CD4-positive, CD25-positive, alpha-beta regulatory T cell (primary cell): ENCODE results near the gene DAD1. TPM values are rescaled to one million over a fixed set of nuclear protein-coding genes. Genes with fewer than 3 reads are reported as not detected.
"Not testable (repeated sequence)": the region's sequence is repeated elsewhere in the genome, so short reads cannot be mapped to it uniquely, and the experiment has no call there.

Experiments
- ATAC-seq, 2 donors: fragments of 150-1000 bp; cut with Tn5 transposase; one replicate each; pipeline ENCODE4 v1.10.0; 2021; ENCODE audit warnings: low read depth in 2 of 2, moderate number of reproducible peaks in 2 of 2, moderate library complexity in 1 of 2
- DNase-seq, 3 donors: peaks; one replicate each; pipeline versions ENCODE4 v3.0.0 to v3.0.0-alpha.2; 2012 to 2022; ENCODE audit warnings: mixed read lengths in 1 of 3
- H3K27ac ChIP-seq: one replicate; pipeline ENCODE4 v1.7.0; 2013; ENCODE audit warnings: mild to moderate bottlenecking, low read length; ENCODE audit not compliant: insufficient read depth, poor library complexity, severe bottlenecking
- H3K27me3 ChIP-seq: one replicate; pipeline ENCODE4 v1.7.0; 2013; ENCODE audit warnings: low read length; ENCODE audit not compliant: control insufficient read depth, insufficient read depth
- H3K36me3 ChIP-seq: one replicate; pipeline ENCODE4 v1.7.0; 2013; ENCODE audit warnings: mild to moderate bottlenecking, low read length, moderate library complexity; ENCODE audit not compliant: control insufficient read depth, insufficient read depth
- H3K4me1 ChIP-seq: 2 replicates; pipeline ENCODE4 v1.7.0; 2013; ENCODE audit warnings: mild to moderate bottlenecking, low read length; ENCODE audit not compliant: insufficient read depth, control insufficient read depth, poor library complexity, severe bottlenecking
- H3K4me3 ChIP-seq: one replicate; pipeline ENCODE4 v1.7.0; 2013; ENCODE audit warnings: low read depth, mild to moderate bottlenecking, low read length, moderate library complexity
- H3K9me3 ChIP-seq, 2 experiments: 1 replicate in 1 of 2; 2 replicates in 1 of 2; pipeline ENCODE4 v1.7.0; 2013; ENCODE audit warnings: low read length in 2 of 2, mild to moderate bottlenecking in 1 of 2, moderate library complexity in 1 of 2; ENCODE audit not compliant: control insufficient read depth in 2 of 2
- H3K27ac Mint-ChIP-seq, 3 donors: one replicate each; pipeline ENCODE4 v1.8.0; 2020 to 2022; ENCODE audit warnings: mild to moderate bottlenecking in 3 of 3, mixed read lengths in 3 of 3, moderate library complexity in 2 of 3
- H3K27me3 Mint-ChIP-seq: one replicate; pipeline ENCODE4 v1.8.0; 2022; ENCODE audit warnings: mild to moderate bottlenecking, mixed read lengths
- H3K36me3 Mint-ChIP-seq: one replicate; pipeline ENCODE4 v1.8.0; 2020; ENCODE audit warnings: mixed read lengths
- H3K4me1 Mint-ChIP-seq, 4 donors: one replicate each; pipeline ENCODE4 v1.8.0; 2020 to 2022; ENCODE audit warnings: mixed read lengths in 4 of 4, mild to moderate bottlenecking in 1 of 4
- H3K4me3 Mint-ChIP-seq, 4 donors: one replicate each; pipeline ENCODE4 v1.8.0; 2020 to 2022; ENCODE audit warnings: mild to moderate bottlenecking in 4 of 4, mixed read lengths in 4 of 4, moderate library complexity in 3 of 4
- H3K9me3 Mint-ChIP-seq, 7 donors: one replicate each; pipeline ENCODE4 v1.8.0; 2020 to 2022; ENCODE audit warnings: mixed read lengths in 7 of 7, mild to moderate bottlenecking in 3 of 7, moderate library complexity in 2 of 7
- polyA plus RNA-seq, 4 donors: library from polyadenylated mRNA; unstranded; fragments of 300-500 nt; fragmentation: Illumina TruSeq; gene quantifications; one replicate each; pipeline ENCODE4 v1.2.3, GENCODE V29; 2021
- total RNA-seq: library from RNA; stranded (reverse); gene quantifications from one replicate; pipeline ENCODE4 v1.2.3, GENCODE V29; 2022

Gene DAD1
- 81.8 TPM for total RNA-seq
- polyA plus RNA-seq, result 100 to 1,000 TPM; 630 to 720 (median 697) TPM

GRCh38 chr14:22589096-22589839 lies at the start of gene DAD1:
Gene DAD1 (minus strand): TSS chr14:22589224. CDS start chr14:22589157, 67 bp downstream.
- H3K36me3 ChIP-seq, result no peaks in the 10 kb centered on the region
- DNase-seq (peak; percentile 99 to 100 (median 100)), ATAC-seq (peak; percentile 92 to 94)
- Mint-ChIP-seq H3K27ac (peak within 1 kb of the TSS; percentile 98 to 99 (median 99)), H3K4me3 (peak within 1 kb of the TSS; percentile 93 to 98 (median 96)), H3K27me3 (peaks cover 15% of the 10 kb centered on the region), H3K36me3 (peaks cover 7% of the 10 kb centered on the region), H3K4me1 (peaks cover 26 to 59% (median 31%) of the 10 kb centered on the region in 4 donors), H3K9me3 (peaks cover 0 to 1% (median 0%) of the 10 kb centered on the region in 7 donors)
- H3K27ac ChIP-seq, result peak within 1 kb of the TSS; percentile 99
- H3K4me3 ChIP-seq, result peak within 1 kb of the TSS; percentile 96
- H3K27me3 ChIP-seq, result peaks cover 3% of the 10 kb centered on the region
- H3K9me3 ChIP-seq, result no peaks in the 10 kb centered on the region
- H3K4me1 ChIP-seq, result peaks cover 49% of the 10 kb centered on the region

- not testable (repeated sequence) for H3K9me3 ChIP-seq, H3K27ac ChIP-seq, DNase-seq, H3K36me3 ChIP-seq, H3K4me1 Mint-ChIP-seq, H3K36me3 Mint-ChIP-seq, H3K27ac Mint-ChIP-seq, H3K4me3 Mint-ChIP-seq, H3K4me3 ChIP-seq, ATAC-seq, H3K9me3 Mint-ChIP-seq, H3K27me3 ChIP-seq, H3K4me1 ChIP-seq
- peaks cover 14% of the 10 kb centered on the region for H3K27me3 Mint-ChIP-seq
Measured at GRCh38 chr14:22635980-22636379, 47.0 kb upstream of the DAD1 start.

GRCh38 chr14:22634233-22634900 lies 45.3 kb upstream of the DAD1 start:
- DNase-seq, result no peak
- no peak overlapping the region for H3K4me3 Mint-ChIP-seq
- no peak overlapping the region for H3K4me3 ChIP-seq
- peaks cover 7% of the 10 kb centered on the region for H3K27me3 ChIP-seq
- no peaks in the 10 kb centered on the region for H3K9me3 ChIP-seq
- no peaks in the 10 kb centered on the region for H3K36me3 Mint-ChIP-seq
- no peaks in the 10 kb centered on the region for H3K4me1 ChIP-seq
- peak overlapping the region in 1 of 3 donors; percentile 12 for H3K27ac Mint-ChIP-seq
- no peak overlapping the region for H3K27ac ChIP-seq
- no peak for ATAC-seq
- H3K4me1 Mint-ChIP-seq, result no peaks in the 10 kb centered on the region
- H3K27me3 Mint-ChIP-seq, result peaks cover 27% of the 10 kb centered on the region
- peaks cover 0 to 15% (median 3%) of the 10 kb centered on the region in 7 donors for H3K9me3 Mint-ChIP-seq
- H3K36me3 ChIP-seq, result no peaks in the 10 kb centered on the region

- H3K36me3 Mint-ChIP-seq, result no peaks in the 10 kb centered on the region
- H3K9me3 ChIP-seq, result no peaks in the 10 kb centered on the region
- ATAC-seq (no peak), DNase-seq (no peak)
- peaks cover 15% of the 10 kb centered on the region for H3K27me3 ChIP-seq
- peaks cover 0 to 15% (median 5%) of the 10 kb centered on the region in 7 donors for H3K9me3 Mint-ChIP-seq
- peaks cover 52% of the 10 kb centered on the region for H3K27me3 Mint-ChIP-seq
- no peaks in the 10 kb centered on the region for H3K36me3 ChIP-seq
- H3K4me3 ChIP-seq, result no peak overlapping the region
- no peaks in the 10 kb centered on the region for H3K4me1 Mint-ChIP-seq
- no peaks in the 10 kb centered on the region for H3K4me1 ChIP-seq
- H3K27ac Mint-ChIP-seq, result no peak overlapping the region
- H3K27ac ChIP-seq, result no peak overlapping the region
- H3K4me3 Mint-ChIP-seq, result no peak overlapping the region
Measured at GRCh38 chr14:22630486-22630885, 41.5 kb upstream of the DAD1 start.

- DNase-seq (no peak), ATAC-seq (no peak)
- no peaks in the 10 kb centered on the region for H3K36me3 Mint-ChIP-seq
- H3K27ac Mint-ChIP-seq, result no peak overlapping the region
- Histone ChIP-seq H3K36me3 (no peaks in the 10 kb centered on the region), H3K27me3 (peaks cover 15% of the 10 kb centered on the region), H3K27ac (no peak overlapping the region), H3K9me3 (no peaks in the 10 kb centered on the region), H3K4me3 (no peak overlapping the region), H3K4me1 (no peaks in the 10 kb centered on the region)
- no peak overlapping the region for H3K4me3 Mint-ChIP-seq
- no peaks in the 10 kb centered on the region for H3K4me1 Mint-ChIP-seq
- H3K27me3 Mint-ChIP-seq, result peaks cover 52% of the 10 kb centered on the region
- H3K9me3 Mint-ChIP-seq, result peaks cover 0 to 15% (median 5%) of the 10 kb centered on the region in 7 donors
Measured at GRCh38 chr14:22630066-22630465, 41.0 kb upstream of the DAD1 start.

GRCh38 chr14:22629361-22629760 lies 40.3 kb upstream of the DAD1 start:
- peaks cover 52% of the 10 kb centered on the region for H3K27me3 Mint-ChIP-seq
- Histone ChIP-seq H3K4me1 (no peaks in the 10 kb centered on the region), H3K36me3 (no peaks in the 10 kb centered on the region), H3K27ac (no peak overlapping the region), H3K4me3 (no peak overlapping the region), H3K27me3 (peaks cover 15% of the 10 kb centered on the region), H3K9me3 (no peaks in the 10 kb centered on the region)
- no peak overlapping the region for H3K27ac Mint-ChIP-seq
- ATAC-seq (no peak), DNase-seq (no peak)
- no peaks in the 10 kb centered on the region for H3K36me3 Mint-ChIP-seq
- H3K4me3 Mint-ChIP-seq, result no peak overlapping the region
- peaks cover 0 to 15% (median 5%) of the 10 kb centered on the region in 7 donors for H3K9me3 Mint-ChIP-seq
- H3K4me1 Mint-ChIP-seq, result no peaks in the 10 kb centered on the region

GRCh38 chr14:22627506-22628263 lies 38.7 kb upstream of the DAD1 start:
- no peaks in the 10 kb centered on the region for H3K4me1 ChIP-seq

More at GRCh38 chr14:22627506-22628263, 38.7 kb upstream of the DAD1 start:
- no peak overlapping the region for H3K4me3 ChIP-seq
- H3K36me3 ChIP-seq, result no peaks in the 10 kb centered on the region
- H3K27ac ChIP-seq, result no peak overlapping the region
- Mint-ChIP-seq H3K4me3 (no peak overlapping the region), H3K36me3 (no peaks in the 10 kb centered on the region), H3K9me3 (peaks cover 0 to 15% (median 5%) of the 10 kb centered on the region in 7 donors), H3K27me3 (peaks cover 52% of the 10 kb centered on the region), H3K4me1 (peaks cover 0 to 8% (median under 1%) of the 10 kb centered on the region in 4 donors), H3K27ac (no peak overlapping the region)
- no peak for ATAC-seq
- H3K9me3 ChIP-seq, result no peaks in the 10 kb centered on the region
- H3K27me3 ChIP-seq, result peaks cover 13% of the 10 kb centered on the region
- DNase-seq, result no peak
